ENCODE results near the gene MSANTD7.

The MSANTD7 gene

GRCh38 chr10:14844948-14845347, 6.8 kb downstream of the MSANTD7 start:
- H3K27ac ChIP-seq, result no peak overlapping the region
- DNase-seq (ENCODE audit: low spot score), result no peak
- CTCF ChIA-PET, result interaction anchor here (0.7 kb wide), 1 partner anchor 270 kb away, joined by 6 read pairs; no protein-coding TSS in a partner anchor
- no peak for TF ChIP-seq CTCF (conservative IDR thresholded peaks at IDR 0.05; ENCODE audit: low read depth)
- POLR2A ChIA-PET (ENCODE audit: low non-redundant PET), result no interaction called here

GRCh38 chr10:14852236-14852635, 14.1 kb downstream of the MSANTD7 start:
- TF ChIP-seq CTCF (conservative IDR thresholded peaks at IDR 0.05; ENCODE audit: low read depth), result no peak
- CTCF ChIA-PET, result no interaction called here
- DNase-seq (ENCODE audit: low spot score), result no peak
- no peak overlapping the region for H3K27ac ChIP-seq
- POLR2A ChIA-PET (ENCODE audit: low non-redundant PET), result no interaction called here

- TF ChIP-seq CTCF (conservative IDR thresholded peaks at IDR 0.05; ENCODE audit: low read depth), result no peak
- ChIA-PET POLR2A (ENCODE audit: low non-redundant PET) (no interaction called here), CTCF (no interaction called here)
- no peak for DNase-seq (ENCODE audit: low spot score)
- H3K27ac ChIP-seq, result no peak overlapping the region
Observed at GRCh38 chr10:14855453-14855852, 17.3 kb downstream of the MSANTD7 start.

- ChIA-PET CTCF (interaction anchor here (0.7 kb wide), 1 partner anchor 49 kb away, joined by 3 read pairs; no protein-coding TSS in a partner anchor), POLR2A (ENCODE audit: low non-redundant PET) (interaction anchor here (0.6 kb wide), 1 partner anchor 9 kb away, joined by 4 read pairs; no protein-coding TSS in a partner anchor)
- H3K27ac ChIP-seq, result no peak overlapping the region
- no peak for TF ChIP-seq CTCF (conservative IDR thresholded peaks at IDR 0.05; ENCODE audit: low read depth)
- DNase-seq (ENCODE audit: low spot score), result no peak
Observed at GRCh38 chr10:14858338-14858960, 20.3 kb downstream of the MSANTD7 start.

GRCh38 chr10:14859043-14859442, 20.9 kb downstream of the MSANTD7 start:
- no peak overlapping the region for H3K27ac ChIP-seq
- DNase-seq (ENCODE audit: low spot score), result no peak
- no peak for TF ChIP-seq CTCF (conservative IDR thresholded peaks at IDR 0.05; ENCODE audit: low read depth)
- ChIA-PET POLR2A (ENCODE audit: low non-redundant PET) (interaction anchor here (0.6 kb wide), 1 partner anchor 9 kb away, joined by 4 read pairs; no protein-coding TSS in a partner anchor), CTCF (no interaction called here)

GRCh38 chr10:14859775-14860174, 21.7 kb downstream of the MSANTD7 start:
- POLR2A ChIA-PET (ENCODE audit: low non-redundant PET), result no interaction called here
- no peak for TF ChIP-seq CTCF (conservative IDR thresholded peaks at IDR 0.05; ENCODE audit: low read depth)
- no peak overlapping the region for H3K27ac ChIP-seq
- DNase-seq (ENCODE audit: low spot score), result no peak
- CTCF ChIA-PET, result interaction anchor here (0.6 kb wide), 1 partner anchor 1378 kb away, joined by 3 read pairs; no protein-coding TSS in a partner anchor
